Measurements from ENCODE around the gene PLEKHM2. TPM values are rescaled to one million over a fixed set of nuclear protein-coding genes. Genes with fewer than 3 reads are reported as not detected.

Gene PLEKHM2
- total RNA-seq, 1 donor from 2014 or later: 70.4 TPM

DNA sequence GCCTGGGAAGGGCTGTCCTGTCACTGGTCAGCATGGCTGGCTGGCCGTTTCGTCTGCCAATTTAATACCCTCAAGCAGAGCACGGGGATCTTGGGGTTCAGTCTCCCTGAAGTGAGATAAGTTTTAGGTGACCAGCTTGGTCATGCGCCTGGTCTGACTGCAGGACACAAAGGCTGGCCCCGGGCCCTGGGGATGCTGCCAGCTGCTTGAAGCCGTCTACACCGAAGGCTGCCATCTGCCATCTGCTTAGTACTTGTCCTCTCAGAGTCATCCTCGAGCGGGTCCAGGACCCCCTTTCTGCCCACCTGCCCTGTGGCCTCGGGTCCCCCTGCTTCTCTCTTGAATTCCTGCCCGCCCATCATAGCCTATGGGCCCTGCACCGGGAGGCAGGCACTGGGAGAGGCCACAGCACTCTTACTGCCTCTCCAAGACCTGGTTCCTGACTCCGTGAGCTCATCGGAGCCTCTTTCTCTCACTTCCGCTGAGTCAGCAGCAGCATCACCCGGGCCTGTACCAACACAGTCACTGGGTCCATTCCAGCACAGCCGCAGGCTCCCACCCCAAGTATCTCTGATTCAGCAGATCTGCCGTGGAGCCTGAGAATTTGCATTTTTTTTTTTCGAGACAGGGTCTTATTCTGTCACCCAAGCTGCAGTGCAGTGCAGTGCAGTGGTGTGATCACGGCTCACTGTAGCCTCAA is 81.5 kb downstream of the PLEKHM2 start:
- Mint-ChIP-seq H3K4me3 (ENCODE audit: low read depth) (no peak overlapping the region), H3K4me1 (ENCODE audit: low read depth) (peaks cover 25% of the 10 kb centered on the region), H3K36me3 (ENCODE audit: insufficient read depth) (peaks cover 23% of the 10 kb centered on the region), H3K27me3 (no peaks in the 10 kb centered on the region), H3K27ac (peak overlapping the region; percentile 74), H3K9me3 (ENCODE audit: low read depth) (no peaks in the 10 kb centered on the region)
- TF ChIP-seq, protein P1, sequence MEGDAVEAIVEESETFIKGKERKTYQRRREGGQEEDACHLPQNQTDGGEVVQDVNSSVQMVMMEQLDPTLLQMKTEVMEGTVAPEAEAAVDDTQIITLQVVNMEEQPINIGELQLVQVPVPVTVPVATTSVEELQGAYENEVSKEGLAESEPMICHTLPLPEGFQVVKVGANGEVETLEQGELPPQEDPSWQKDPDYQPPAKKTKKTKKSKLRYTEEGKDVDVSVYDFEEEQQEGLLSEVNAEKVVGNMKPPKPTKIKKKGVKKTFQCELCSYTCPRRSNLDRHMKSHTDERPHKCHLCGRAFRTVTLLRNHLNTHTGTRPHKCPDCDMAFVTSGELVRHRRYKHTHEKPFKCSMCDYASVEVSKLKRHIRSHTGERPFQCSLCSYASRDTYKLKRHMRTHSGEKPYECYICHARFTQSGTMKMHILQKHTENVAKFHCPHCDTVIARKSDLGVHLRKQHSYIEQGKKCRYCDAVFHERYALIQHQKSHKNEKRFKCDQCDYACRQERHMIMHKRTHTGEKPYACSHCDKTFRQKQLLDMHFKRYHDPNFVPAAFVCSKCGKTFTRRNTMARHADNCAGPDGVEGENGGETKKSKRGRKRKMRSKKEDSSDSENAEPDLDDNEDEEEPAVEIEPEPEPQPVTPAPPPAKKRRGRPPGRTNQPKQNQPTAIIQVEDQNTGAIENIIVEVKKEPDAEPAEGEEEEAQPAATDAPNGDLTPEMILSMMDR (IDR thresholded peaks at IDR 0.05; ENCODE audit: unreplicated experiment): no peak
- no peak for DNase-seq (ENCODE audit: low spot score, unreplicated experiment)

DNA sequence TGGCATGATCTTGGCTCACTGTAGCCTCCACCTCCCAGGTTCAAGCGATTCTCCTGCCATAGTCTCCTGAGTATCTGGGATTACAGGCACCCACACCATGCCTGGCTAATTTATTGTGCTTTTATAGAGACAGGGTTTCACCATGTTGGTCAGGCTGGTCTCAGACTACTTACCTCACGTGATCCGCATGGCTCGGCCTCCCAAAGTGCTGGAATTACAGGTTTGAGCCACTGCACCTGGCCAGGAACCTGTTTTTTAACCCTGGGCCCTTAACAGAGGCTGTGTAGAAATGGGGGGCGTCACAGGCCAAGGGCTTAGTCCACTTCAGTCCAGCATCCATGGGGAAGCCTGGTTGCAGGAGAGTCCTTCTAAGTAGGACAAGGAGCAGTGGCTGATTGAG is 83.8 kb downstream of the PLEKHM2 start:
- TF ChIP-seq, protein P1 (IDR thresholded peaks at IDR 0.05; ENCODE audit: unreplicated experiment): no peak

DNA sequence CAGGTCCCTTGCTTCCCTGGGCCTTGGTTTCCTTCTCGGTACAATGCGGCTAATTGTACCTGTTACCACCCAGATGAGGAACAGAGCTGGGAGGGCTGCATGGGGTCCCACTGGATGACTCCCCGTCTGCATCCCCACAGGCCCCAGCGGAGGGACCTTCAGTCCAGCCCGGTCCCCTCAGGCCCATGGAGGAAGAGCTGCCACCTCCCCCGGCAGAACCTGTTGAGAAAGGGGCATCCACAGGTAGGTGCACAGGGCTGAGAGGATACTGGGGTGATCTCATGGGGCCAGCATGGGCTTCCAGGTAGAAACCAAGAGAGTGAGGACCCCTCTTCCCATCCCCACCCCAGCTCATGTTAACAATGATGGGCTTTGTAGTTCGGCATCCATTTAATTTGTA is 84.3 kb downstream of the PLEKHM2 start:
- no peak overlapping the region for H3K27ac Mint-ChIP-seq
- TF ChIP-seq, protein P1 (IDR thresholded peaks at IDR 0.05; ENCODE audit: unreplicated experiment): no peak
- H3K9me3 Mint-ChIP-seq (ENCODE audit: low read depth): no peaks in the 10 kb centered on the region
- peaks cover 11% of the 10 kb centered on the region for H3K4me1 Mint-ChIP-seq (ENCODE audit: low read depth)
- H3K4me3 Mint-ChIP-seq (ENCODE audit: low read depth): no peak overlapping the region
- DNase-seq (ENCODE audit: low spot score, unreplicated experiment): no peak
- H3K36me3 Mint-ChIP-seq (ENCODE audit: insufficient read depth): peaks cover 33% of the 10 kb centered on the region
- no peaks in the 10 kb centered on the region for H3K27me3 Mint-ChIP-seq

More for the DNA sequence above, 83.8 kb downstream of the PLEKHM2 start:
- H3K4me1 Mint-ChIP-seq (ENCODE audit: low read depth): peaks cover 11% of the 10 kb centered on the region
- H3K9me3 Mint-ChIP-seq (ENCODE audit: low read depth): no peaks in the 10 kb centered on the region
- no peaks in the 10 kb centered on the region for H3K27me3 Mint-ChIP-seq
- DNase-seq (ENCODE audit: low spot score, unreplicated experiment): no peak
- H3K36me3 Mint-ChIP-seq (ENCODE audit: insufficient read depth): peaks cover 33% of the 10 kb centered on the region
- no peak overlapping the region for H3K27ac Mint-ChIP-seq
- H3K4me3 Mint-ChIP-seq (ENCODE audit: low read depth): no peak overlapping the region

DNA sequence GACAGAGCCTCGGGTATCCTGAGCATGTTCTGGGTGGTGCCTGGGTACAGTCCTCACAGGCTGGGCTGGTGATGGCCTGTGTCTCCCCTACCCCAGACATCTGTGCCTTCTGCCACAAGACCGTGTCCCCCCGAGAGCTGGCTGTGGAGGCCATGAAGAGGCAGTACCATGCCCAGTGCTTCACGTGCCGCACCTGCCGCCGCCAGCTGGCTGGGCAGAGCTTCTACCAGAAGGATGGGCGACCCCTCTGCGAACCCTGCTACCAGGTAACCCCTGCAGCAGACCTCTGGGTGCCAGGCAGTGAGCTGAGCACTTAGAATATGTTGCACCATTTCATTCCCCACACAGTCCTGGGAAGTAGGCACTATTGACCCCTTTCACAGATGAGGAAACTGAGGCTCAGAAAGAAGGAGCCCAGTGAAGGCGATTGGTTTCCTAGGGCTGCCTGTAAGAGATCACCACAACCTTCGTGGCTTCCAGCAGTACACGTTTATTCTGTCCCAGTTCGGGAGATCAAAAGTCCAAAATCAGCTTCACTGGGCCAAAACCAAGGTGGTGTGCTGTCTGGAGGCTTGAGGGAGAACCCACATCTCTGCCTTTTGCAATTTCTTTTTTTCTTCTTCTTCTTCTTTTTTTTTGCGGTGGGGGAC is 86.3 kb downstream of the PLEKHM2 start:
- Mint-ChIP-seq H3K36me3 (ENCODE audit: insufficient read depth) (peaks cover 31% of the 10 kb centered on the region), H3K27ac (no peak overlapping the region), H3K9me3 (ENCODE audit: low read depth) (no peaks in the 10 kb centered on the region), H3K27me3 (no peaks in the 10 kb centered on the region), H3K4me1 (ENCODE audit: low read depth) (no peaks in the 10 kb centered on the region), H3K4me3 (ENCODE audit: low read depth) (no peak overlapping the region)
- no peak for DNase-seq (ENCODE audit: low spot score, unreplicated experiment)
- TF ChIP-seq, protein P1 (IDR thresholded peaks at IDR 0.05; ENCODE audit: unreplicated experiment): no peak

DNA sequence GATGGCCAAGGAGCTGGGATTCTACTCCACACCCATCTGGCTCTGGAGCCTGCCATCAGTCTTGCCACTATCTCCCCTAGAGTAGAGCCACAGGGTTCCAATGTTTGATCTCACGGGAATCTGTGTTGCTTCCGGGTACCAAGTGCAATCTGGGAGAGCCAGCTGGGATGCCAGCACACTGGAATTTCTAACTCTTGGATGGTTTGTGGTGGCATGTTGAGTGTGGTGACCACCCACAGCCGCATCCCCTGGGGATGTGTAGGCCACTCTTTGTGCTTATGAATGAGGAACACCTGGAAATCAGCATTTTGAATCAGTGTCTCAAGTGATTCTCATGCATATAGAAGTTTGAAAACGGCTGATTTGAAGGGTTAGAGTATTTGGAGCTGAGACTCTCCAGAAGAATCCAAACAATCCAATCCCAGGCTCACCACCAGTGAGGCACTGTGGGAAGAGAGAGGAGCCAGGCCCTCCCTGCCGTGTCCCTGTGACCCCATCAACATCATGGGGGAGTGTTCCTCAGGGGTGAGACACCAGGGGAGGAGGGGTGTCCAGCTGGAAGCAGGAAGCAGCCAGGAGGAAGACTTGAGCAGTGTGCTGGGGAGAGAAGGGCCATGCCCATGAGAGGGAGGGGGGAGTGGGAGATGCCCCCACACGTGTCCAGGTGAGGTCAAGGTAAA is 87.9 kb downstream of the PLEKHM2 start:
- Mint-ChIP-seq H3K36me3 (ENCODE audit: insufficient read depth) (peaks cover 31% of the 10 kb centered on the region), H3K4me3 (ENCODE audit: low read depth) (no peak overlapping the region), H3K27ac (no peak overlapping the region), H3K9me3 (ENCODE audit: low read depth) (no peaks in the 10 kb centered on the region), H3K27me3 (no peaks in the 10 kb centered on the region), H3K4me1 (ENCODE audit: low read depth) (peaks cover 1% of the 10 kb centered on the region)
- TF ChIP-seq, protein P1 (IDR thresholded peaks at IDR 0.05; ENCODE audit: unreplicated experiment): no peak
- no peak for DNase-seq (ENCODE audit: low spot score, unreplicated experiment)

Data from progenitor cell of endocrine pancreas (in vitro differentiated cells).